GM18526 (cell line): ENCODE results near the gene SH2B3.

Source experiments
- POLR2A ChIP-seq: IDR thresholded peaks from 3 replicates; pipeline ENCODE4 v1.6.1; 2011; ENCODE audit not compliant: insufficient read length; ENCODE audit errors: extremely low read depth

SH2B3 gene

GRCh38 chr12:111430433-111431353 lies 25.0 kb downstream of the SH2B3 start:
- TF ChIP-seq POLR2A = peak; percentile 30

- no peak for TF ChIP-seq POLR2A
Observed at GRCh38 chr12:111431772-111432171, 26.0 kb downstream of the SH2B3 start.

- no peak for TF ChIP-seq POLR2A
Observed at GRCh38 chr12:111434049-111434448, 28.3 kb downstream of the SH2B3 start.

- no peak for TF ChIP-seq POLR2A
Observed at GRCh38 chr12:111434680-111435338, 29.1 kb downstream of the SH2B3 start.

GRCh38 chr12:111435661-111436201 lies 30.0 kb downstream of the SH2B3 start:
- no peak for TF ChIP-seq POLR2A

GRCh38 chr12:111436266-111436665 lies 30.5 kb downstream of the SH2B3 start:
- TF ChIP-seq POLR2A = no peak

- TF ChIP-seq POLR2A = no peak
Observed at GRCh38 chr12:111436811-111437210, 31.1 kb downstream of the SH2B3 start.

GRCh38 chr12:111437816-111438454 lies 32.2 kb downstream of the SH2B3 start:
- no peak for TF ChIP-seq POLR2A

- no peak for TF ChIP-seq POLR2A
Observed at GRCh38 chr12:111438481-111438880, 32.8 kb downstream of the SH2B3 start.

GRCh38 chr12:111439657-111440151 lies 34.0 kb downstream of the SH2B3 start:
- TF ChIP-seq POLR2A = no peak

- TF ChIP-seq POLR2A = no peak
Observed at GRCh38 chr12:111440152-111440551, 34.4 kb downstream of the SH2B3 start.

GRCh38 chr12:111440631-111441030 lies 34.9 kb downstream of the SH2B3 start:
- no peak for TF ChIP-seq POLR2A

GRCh38 chr12:111441107-111441928 lies 35.6 kb downstream of the SH2B3 start:
- no peak for TF ChIP-seq POLR2A

- no peak for TF ChIP-seq POLR2A
Observed at GRCh38 chr12:111442301-111443045, 36.8 kb downstream of the SH2B3 start.
